Stimulated activated naive CD8-positive, alpha-beta T cell treated with anti-CD3 and anti-CD28 coated beads, Interleukin-15, amount 100 ng/mL, for 72 hours (primary cell): ENCODE data around the gene RPRD2.
"Not testable (repeated sequence)": the region's sequence is repeated elsewhere in the genome, so short reads cannot be mapped to it uniquely, and the experiment has no call there.

Experiments
- ATAC-seq: fragments of 150-1000 bp; cut with Tn5 transposase; 2 replicates; pipeline ENCODE4 v1.10.0; 2021; ENCODE audit warnings: mild to moderate bottlenecking, moderate library complexity
- DNase-seq, 2 donors: peaks; one replicate each; pipeline ENCODE4 v3.0.0; 2021 to 2022
- H3K27ac Mint-ChIP-seq, 2 donors: one replicate each; pipeline ENCODE4 v1.8.0; 2022; ENCODE audit warnings: mild to moderate bottlenecking in 2 of 2, mixed read lengths in 2 of 2, moderate library complexity in 2 of 2
- H3K27me3 Mint-ChIP-seq: one replicate; pipeline ENCODE4 v1.8.0; 2022; ENCODE audit warnings: mixed read lengths
- H3K4me1 Mint-ChIP-seq: one replicate; pipeline ENCODE4 v1.8.0; 2022; ENCODE audit warnings: mild to moderate bottlenecking, mixed read lengths
- H3K4me3 Mint-ChIP-seq, 2 donors: one replicate each; pipeline ENCODE4 v1.8.0; 2022; ENCODE audit warnings: mild to moderate bottlenecking in 2 of 2, mixed read lengths in 2 of 2, moderate library complexity in 1 of 2
- H3K9me3 Mint-ChIP-seq, 2 donors: one replicate each; pipeline ENCODE4 v1.8.0; 2022; ENCODE audit warnings: mixed read lengths in 2 of 2

RPRD2 gene

GRCh38 chr1:150363426-150364230 is at the start of gene RPRD2:
Gene RPRD2, plus strand, starts transcription at chr1:150364147. Its CDS starts 568 bp downstream, at chr1:150364715.
- peak; percentile 95 for ATAC-seq
- Mint-ChIP-seq H3K9me3 (no peaks in the 10 kb centered on the region), H3K27me3 (no peaks in the 10 kb centered on the region), H3K27ac (peak within 1 kb of the TSS; percentile 99), H3K4me3 (peak within 1 kb of the TSS; percentile 94 to 98), H3K4me1 (peaks cover 30% of the 10 kb centered on the region)
- DNase-seq, result peak; percentile 98 to 100

DNA sequence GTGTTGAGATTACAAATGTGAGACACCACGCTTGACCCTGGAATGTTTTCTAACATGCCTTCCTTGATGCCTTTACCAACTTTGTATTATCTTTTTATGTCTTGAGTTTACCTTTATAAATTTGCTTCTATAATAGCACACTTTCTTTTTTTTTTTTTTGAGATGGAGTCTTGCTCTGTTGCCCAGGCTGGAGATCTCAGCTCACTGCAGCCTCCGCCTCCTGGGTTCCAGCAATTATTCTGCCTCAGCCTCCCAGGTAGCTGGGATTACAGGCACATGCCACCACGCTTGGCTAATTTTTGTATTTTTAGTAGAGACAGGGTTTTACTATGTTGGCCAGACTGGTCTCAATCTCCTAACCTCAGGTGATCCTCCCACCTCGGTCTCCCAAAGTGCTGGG is 49.3 kb upstream of the RPRD2 start:
- not testable (repeated sequence) for H3K9me3 Mint-ChIP-seq, H3K27me3 Mint-ChIP-seq, DNase-seq, H3K4me1 Mint-ChIP-seq, H3K27ac Mint-ChIP-seq, H3K4me3 Mint-ChIP-seq, ATAC-seq

GRCh38 chr1:150320667-150320978 is 43.3 kb upstream of the RPRD2 start:
- H3K27me3 Mint-ChIP-seq, result no peaks in the 10 kb centered on the region
- no peaks in the 10 kb centered on the region for H3K9me3 Mint-ChIP-seq
- ATAC-seq, result no peak
- H3K4me3 Mint-ChIP-seq, result peak overlapping the region; percentile 94 to 99
- no peak for DNase-seq
- H3K4me1 Mint-ChIP-seq, result peaks cover 28% of the 10 kb centered on the region
- peak overlapping the region in 1 of 2 donors; percentile 99 for H3K27ac Mint-ChIP-seq

- Mint-ChIP-seq H3K4me3 (peak overlapping the region; percentile 94 to 99), H3K4me1 (peaks cover 28% of the 10 kb centered on the region), H3K27ac (peak overlapping the region; percentile 99 to 100), H3K27me3 (no peaks in the 10 kb centered on the region), H3K9me3 (no peaks in the 10 kb centered on the region)
- DNase-seq, result no peak
- ATAC-seq, result no peak
Observed at GRCh38 chr1:150321826-150322166, 42.2 kb upstream of the RPRD2 start.

DNA sequence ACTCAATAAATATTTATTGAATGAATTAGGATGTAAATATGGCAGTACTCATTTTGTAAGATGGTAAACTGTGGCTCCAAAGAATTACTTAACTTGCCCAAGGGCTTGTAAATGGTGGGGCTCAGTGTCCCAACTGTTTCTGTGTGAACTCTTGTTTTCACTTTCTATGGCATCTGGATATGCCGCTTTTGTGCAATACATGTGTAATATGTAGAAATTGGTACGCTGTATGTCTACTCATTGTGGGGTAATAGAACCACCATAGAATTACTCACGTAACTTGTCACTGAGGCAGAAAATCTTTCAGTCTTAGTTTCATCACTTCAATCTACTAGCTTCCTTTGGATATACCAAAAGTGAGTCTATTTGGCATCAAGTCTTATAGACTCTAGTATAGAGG is 41.6 kb upstream of the RPRD2 start:
- H3K27ac Mint-ChIP-seq, result peak overlapping the region; percentile 99 to 100
- H3K27me3 Mint-ChIP-seq, result no peaks in the 10 kb centered on the region
- peaks cover 28% of the 10 kb centered on the region for H3K4me1 Mint-ChIP-seq
- peak overlapping the region; percentile 94 to 99 for H3K4me3 Mint-ChIP-seq
- DNase-seq (peak; percentile 7 to 42), ATAC-seq (peak; percentile 73)
- no peaks in the 10 kb centered on the region for H3K9me3 Mint-ChIP-seq

- ATAC-seq, result no peak
- Mint-ChIP-seq H3K27me3 (no peaks in the 10 kb centered on the region), H3K4me1 (peaks cover 7% of the 10 kb centered on the region), H3K27ac (peak overlapping the region in 1 of 2 donors; percentile 60), H3K4me3 (no peak overlapping the region), H3K9me3 (no peaks in the 10 kb centered on the region)
- no peak for DNase-seq
Observed at GRCh38 chr1:150332651-150333290, 31.2 kb upstream of the RPRD2 start.

GRCh38 chr1:150346316-150346715 is 17.6 kb upstream of the RPRD2 start:
- no peak overlapping the region for H3K4me3 Mint-ChIP-seq
- no peaks in the 10 kb centered on the region for H3K9me3 Mint-ChIP-seq
- no peak overlapping the region for H3K27ac Mint-ChIP-seq
- ATAC-seq (no peak), DNase-seq (no peak)
- H3K27me3 Mint-ChIP-seq, result no peaks in the 10 kb centered on the region
- no peaks in the 10 kb centered on the region for H3K4me1 Mint-ChIP-seq

GRCh38 chr1:150352866-150353265 is 11.1 kb upstream of the RPRD2 start:
- H3K4me3 Mint-ChIP-seq, result no peak overlapping the region
- no peak for ATAC-seq
- H3K4me1 Mint-ChIP-seq, result no peaks in the 10 kb centered on the region
- H3K27ac Mint-ChIP-seq, result no peak overlapping the region
- no peak for DNase-seq
- no peaks in the 10 kb centered on the region for H3K27me3 Mint-ChIP-seq
- H3K9me3 Mint-ChIP-seq, result no peaks in the 10 kb centered on the region

DNA sequence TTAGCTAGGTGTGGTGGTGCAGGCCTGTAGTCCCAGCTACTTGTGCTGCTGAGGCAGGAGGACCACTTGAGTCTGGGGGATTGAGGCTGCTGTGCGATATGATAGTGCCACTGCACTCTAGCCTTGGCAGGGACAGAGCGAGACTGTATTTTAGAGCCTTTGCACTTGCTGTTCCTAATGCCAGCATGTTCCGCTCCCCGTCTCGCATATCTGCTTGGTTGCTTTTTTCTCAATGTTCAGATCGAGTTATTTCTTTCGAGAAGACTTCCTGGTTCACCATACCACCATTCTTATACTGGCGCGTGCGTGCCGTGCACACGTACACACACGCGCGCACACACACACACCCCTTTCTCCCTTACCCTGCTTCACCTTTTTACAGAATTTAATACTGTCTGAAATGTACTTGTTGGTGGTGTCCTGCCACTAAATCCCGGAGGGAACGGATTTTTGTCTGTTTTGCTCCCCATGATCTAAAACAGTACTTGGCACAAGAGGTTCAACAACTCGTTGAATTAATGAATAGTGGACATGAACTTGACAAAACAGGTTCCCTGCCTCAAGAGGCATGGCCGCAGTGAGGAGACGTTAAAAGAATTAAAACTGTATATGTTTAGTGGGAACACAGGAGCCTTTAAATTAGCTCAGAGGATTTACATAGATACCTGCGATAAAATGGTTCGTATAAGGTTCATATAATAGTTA is 1.1 kb upstream of the RPRD2 start:
- peak overlapping the region; percentile 99 for H3K27ac Mint-ChIP-seq
- peak overlapping the region; percentile 94 to 98 for H3K4me3 Mint-ChIP-seq
- H3K27me3 Mint-ChIP-seq, result no peaks in the 10 kb centered on the region
- no peak for ATAC-seq
- no peaks in the 10 kb centered on the region for H3K9me3 Mint-ChIP-seq
- no peak for DNase-seq
- peaks cover 24% of the 10 kb centered on the region for H3K4me1 Mint-ChIP-seq

DNA sequence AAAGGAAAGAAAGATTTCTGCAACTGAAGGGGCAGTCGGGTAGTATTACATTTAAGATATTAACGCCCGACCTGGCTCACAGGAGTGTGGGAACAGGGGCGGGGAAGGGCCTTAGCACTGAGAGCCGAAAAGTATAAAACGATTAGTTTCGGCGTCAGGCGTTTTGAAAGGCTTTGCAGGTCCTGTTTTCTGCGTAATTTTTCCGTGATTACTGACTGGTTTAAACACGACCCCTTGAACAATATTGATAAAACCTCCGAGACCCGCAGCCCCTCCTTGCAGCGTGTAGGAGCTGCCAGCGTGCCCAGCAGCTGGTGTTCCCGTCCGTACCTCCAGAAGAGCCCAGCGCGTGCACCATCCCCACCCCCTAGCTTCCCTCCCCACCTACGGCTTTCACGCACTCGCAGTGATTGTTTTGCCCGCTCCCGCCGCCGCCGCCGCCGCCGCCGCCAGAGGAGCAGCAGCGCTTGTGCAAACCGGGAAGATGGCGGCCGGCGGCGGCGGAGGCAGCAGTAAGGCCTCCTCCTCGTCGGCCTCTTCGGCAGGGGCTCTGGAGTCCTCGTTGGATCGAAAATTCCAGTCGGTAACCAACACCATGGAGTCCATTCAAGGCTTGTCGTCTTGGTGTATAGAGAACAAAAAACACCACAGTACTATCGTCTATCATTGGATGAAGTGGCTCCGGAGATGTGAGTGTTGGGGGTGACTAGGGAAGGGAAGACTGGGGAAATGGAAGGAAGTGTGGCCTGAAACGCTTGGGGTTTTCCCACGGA is 470 bp downstream of the RPRD2 start:
- peaks cover 35% of the 10 kb centered on the region for H3K4me1 Mint-ChIP-seq
- H3K4me3 Mint-ChIP-seq, result peak overlapping the region; percentile 94 to 98
- H3K27me3 Mint-ChIP-seq, result no peaks in the 10 kb centered on the region
- ATAC-seq, result peak; percentile 57
- DNase-seq, result peak; percentile 78 to 83
- no peaks in the 10 kb centered on the region for H3K9me3 Mint-ChIP-seq
- peak overlapping the region; percentile 99 for H3K27ac Mint-ChIP-seq

DNA sequence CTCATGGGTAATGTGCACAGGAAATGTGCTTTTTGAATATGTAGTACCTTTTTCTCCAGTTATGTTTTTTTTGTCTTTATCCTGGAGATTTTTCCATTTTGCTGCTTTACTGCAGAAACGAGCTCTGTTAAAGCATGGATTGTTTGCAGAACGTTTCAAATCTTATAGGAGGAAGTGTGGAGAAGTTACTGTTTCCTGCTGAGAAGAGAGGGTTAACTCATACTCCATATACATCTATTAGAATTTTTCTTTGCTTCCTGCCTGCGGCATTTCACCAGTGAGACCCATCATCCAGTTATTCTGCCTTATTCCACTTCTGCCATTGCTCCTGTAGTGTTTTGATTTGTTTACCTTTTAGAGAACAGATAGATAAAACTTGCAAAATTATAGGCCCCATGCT is 2.0 kb downstream of the RPRD2 start:
- no peak for ATAC-seq
- peak overlapping the region; percentile 99 for H3K27ac Mint-ChIP-seq
- H3K9me3 Mint-ChIP-seq, result no peaks in the 10 kb centered on the region
- peak overlapping the region; percentile 94 to 98 for H3K4me3 Mint-ChIP-seq
- H3K27me3 Mint-ChIP-seq, result no peaks in the 10 kb centered on the region
- DNase-seq, result no peak
- H3K4me1 Mint-ChIP-seq, result peaks cover 40% of the 10 kb centered on the region

GRCh38 chr1:150366416-150367296 is 2.7 kb downstream of the RPRD2 start:
- peak overlapping the region; percentile 94 to 98 for H3K4me3 Mint-ChIP-seq
- H3K27ac Mint-ChIP-seq, result peak overlapping the region; percentile 99
- H3K27me3 Mint-ChIP-seq, result no peaks in the 10 kb centered on the region
- DNase-seq (no peak), ATAC-seq (no peak)
- H3K4me1 Mint-ChIP-seq, result peaks cover 47% of the 10 kb centered on the region
- no peaks in the 10 kb centered on the region for H3K9me3 Mint-ChIP-seq

GRCh38 chr1:150371110-150371509 is 7.2 kb downstream of the RPRD2 start:
- H3K27ac Mint-ChIP-seq, result no peak overlapping the region
- H3K4me3 Mint-ChIP-seq, result peak overlapping the region; percentile 55 to 66
- DNase-seq (no peak), ATAC-seq (no peak)
- no peaks in the 10 kb centered on the region for H3K27me3 Mint-ChIP-seq
- H3K4me1 Mint-ChIP-seq, result peaks cover 75% of the 10 kb centered on the region
- H3K9me3 Mint-ChIP-seq, result no peaks in the 10 kb centered on the region

GRCh38 chr1:150372580-150372979 is 8.6 kb downstream of the RPRD2 start:
- peaks cover 72% of the 10 kb centered on the region for H3K4me1 Mint-ChIP-seq
- H3K9me3 Mint-ChIP-seq, result no peaks in the 10 kb centered on the region
- ATAC-seq (peak; percentile 57), DNase-seq (no peak)
- H3K27me3 Mint-ChIP-seq, result no peaks in the 10 kb centered on the region
- H3K4me3 Mint-ChIP-seq, result no peak overlapping the region
- no peak overlapping the region for H3K27ac Mint-ChIP-seq

GRCh38 chr1:150376110-150376509 is 12.2 kb downstream of the RPRD2 start:
- no peak for ATAC-seq
- Mint-ChIP-seq H3K4me3 (no peak overlapping the region), H3K27me3 (no peaks in the 10 kb centered on the region), H3K4me1 (peaks cover 55% of the 10 kb centered on the region), H3K9me3 (no peaks in the 10 kb centered on the region), H3K27ac (peak overlapping the region in 1 of 2 donors; percentile 19)
- no peak for DNase-seq
